K562 (cell line): ENCODE data around the gene TMEM59. TPM values are rescaled to one million over a fixed set of nuclear protein-coding genes. Genes with fewer than 3 reads are reported as not detected.

Experiments
- ATAC-seq: fragments of 200-7000 bp; cut with Tn5 transposase; 3 replicates; pipeline ENCODE4 v1.9.1; 2020; ENCODE audit warnings: moderate library complexity
- BruUV-seq: library from RNA; stranded (reverse); fragments of 400-500 nt; replicated peaks from 2 replicates; lab custom pipeline; 2021; lab: Mats Ljungman, UMichigan
- CTCF ChIA-PET: fragments of 300-600 bp; formaldehyde crosslinking; extraction: SDS; loops from one replicate; lab custom pipeline; 2021; ENCODE audit warnings: low intra/inter-chr PET ratio; lab: Yijun Ruan, JAX
- POLR2A ChIA-PET: fragments of 300-600, 350-650 bp; sonication (Branson Sonifier 250); formaldehyde crosslinking; extraction: SDS; loops from one replicate; lab custom pipeline; 2021; ENCODE audit warnings: antibody characterized with exemption, inconsistent platforms; lab: Yijun Ruan, JAX
- DNase-seq, 4 experiments: peaks; one replicate each; pipeline versions ENCODE4 v3.0.0 to v3.0.0-alpha.2; 2011 to 2018; ENCODE audit warnings: low spot score in 3 of 4, mixed read lengths in 3 of 4; ENCODE audit errors: extremely low read depth in 1 of 4
- FAIRE-seq: peaks from 2 replicates; lab custom pipeline; 2011; peaks lifted over from hg19 to GRCh38; lab: Jason Lieb, UNC
- H2AFZ ChIP-seq: 2 replicates; pipeline ENCODE4 v1.6.0; 2011; ENCODE audit warnings: low read depth, low read length, control low read depth, inconsistent platforms
- H3K27ac ChIP-seq: fragments of 200-600 bp; 3 replicates; pipeline ENCODE4 v1.8.0; 2011; ENCODE audit warnings: low read depth, mild to moderate bottlenecking, control low read depth, inconsistent platforms, low read length, moderate library complexity, mixed read lengths; ENCODE audit errors: extremely low read depth
- H3K27me3 ChIP-seq, 2 experiments: fragments of 300-600 bp in 1 of 2; 2 replicates in 1 of 2; 3 replicates in 1 of 2; pipeline versions ENCODE4 v1.6.0 to v1.8.0; 2011; ENCODE audit warnings: inconsistent platforms in 2 of 2, low read length in 2 of 2, mild to moderate bottlenecking in 1 of 2, mixed read lengths in 1 of 2, moderate library complexity in 1 of 2; ENCODE audit not compliant: control insufficient read depth in 2 of 2, insufficient read depth in 2 of 2
- H3K36me3 ChIP-seq: fragments of 300-600 bp; 3 replicates; pipeline ENCODE4 v1.8.0; 2011; ENCODE audit warnings: mild to moderate bottlenecking, low read length, inconsistent platforms; ENCODE audit not compliant: control insufficient read depth, insufficient read depth
- H3K4me1 ChIP-seq, 2 experiments: fragments of 200-600 bp in 1 of 2; replicated peaks in 1 of 2; 2 replicates in 1 of 2; 3 replicates in 1 of 2; pipeline versions ENCODE4 v1.5.1 to v1.8.0; 2011; ENCODE audit warnings: inconsistent platforms in 2 of 2, low read length in 2 of 2, mild to moderate bottlenecking in 1 of 2, mixed read lengths in 1 of 2, moderate library complexity in 1 of 2; ENCODE audit not compliant: control insufficient read depth in 2 of 2, insufficient read depth in 2 of 2
- H3K4me2 ChIP-seq: 2 replicates; pipeline ENCODE4 v1.6.1; 2011; ENCODE audit warnings: low read length, control low read depth, inconsistent platforms, mixed read lengths; ENCODE audit not compliant: insufficient read depth
- H3K4me3 ChIP-seq: fragments of 200-600 bp; sonication (generic), shearing (Covaris generic); 2 replicates; pipeline ENCODE4 v1.5.1; 2016; ENCODE audit warnings: control low read depth, inconsistent platforms
- H3K79me2 ChIP-seq: fragments of 200-600 bp; 3 replicates; pipeline ENCODE4 v1.8.0; 2011; ENCODE audit warnings: low read length, inconsistent platforms; ENCODE audit not compliant: control insufficient read depth, insufficient read depth
- H3K9ac ChIP-seq, 2 experiments: 2 replicates each; pipeline versions ENCODE4 v1.6.0 to v1.6.1; 2011; ENCODE audit warnings: low read depth in 2 of 2, low read length in 2 of 2, control low read depth in 1 of 2, inconsistent platforms in 1 of 2, mild to moderate bottlenecking in 1 of 2, mixed read lengths in 1 of 2; ENCODE audit not compliant: insufficient read depth in 1 of 2
- H3K9me1 ChIP-seq: one replicate; pipeline ENCODE4 v1.6.0; 2011; ENCODE audit warnings: inconsistent platforms, mild to moderate bottlenecking, low read length, moderate library complexity; ENCODE audit not compliant: control insufficient read depth, insufficient read depth
- H3K9me3 ChIP-seq: replicated peaks from 2 replicates; pipeline ENCODE4 v1.5.1; 2011; ENCODE audit warnings: low read depth, low read length, inconsistent platforms; ENCODE audit not compliant: control insufficient read depth, insufficient read depth
- H4K20me1 ChIP-seq: replicated peaks from 2 replicates; pipeline ENCODE4 v1.6.1; 2011; ENCODE audit warnings: low read length, inconsistent platforms, mixed read lengths; ENCODE audit not compliant: control insufficient read depth, insufficient read depth
- BCLAF1 ChIP-seq, 2 experiments: fragments of 450-650 bp in 1 of 2; IDR thresholded peaks; 2 replicates each; pipeline ENCODE4 v1.6.1; 2011 to 2017; ENCODE audit warnings: low read depth in 2 of 2, antibody characterized with exemption in 1 of 2, borderline replicate concordance in 1 of 2, low read length in 1 of 2, mild to moderate bottlenecking in 1 of 2, mixed read lengths in 1 of 2; ENCODE audit not compliant: control insufficient read depth in 1 of 2
- ETS2 ChIP-seq: IDR thresholded peaks from 2 replicates; pipeline ENCODE4 v1.6.1; 2016; ENCODE audit warnings: borderline replicate concordance, missing genetic modification characterization, mild to moderate bottlenecking, moderate library complexity, missing compliant biosample characterization; ENCODE audit not compliant: poor library complexity, severe bottlenecking
- GATAD2A ChIP-seq: fragments of 450-650 bp; IDR thresholded peaks from 2 replicates; pipeline ENCODE4 v1.6.1; 2017
- KLF1 ChIP-seq: fragments of 450-650 bp; IDR thresholded peaks from 2 replicates; pipeline ENCODE4 v1.6.1; 2016; ENCODE audit warnings: missing genetic modification characterization, missing compliant biosample characterization
- MTA2 ChIP-seq: fragments of 450-650 bp; IDR thresholded peaks from 2 replicates; pipeline ENCODE4 v1.6.1; 2016; ENCODE audit warnings: low read depth
- NR1H2 ChIP-seq: sonication (generic); formaldehyde crosslinking; IDR thresholded peaks from 2 replicates; pipeline ENCODE4 v1.4.0; 2020; ENCODE audit warnings: mild to moderate bottlenecking, missing genetic modification reagents
- PML ChIP-seq: IDR thresholded peaks from 2 replicates; pipeline ENCODE4 v1.6.1; 2012; ENCODE audit warnings: low read length, inconsistent platforms
- RBBP5 ChIP-seq: fragments of 200-600 bp; sonication (generic); IDR thresholded peaks from 2 replicates; pipeline ENCODE4 v1.6.1; 2012; ENCODE audit warnings: borderline replicate concordance, mild to moderate bottlenecking, low read length, control low read depth, inconsistent platforms; ENCODE audit not compliant: insufficient read depth, poor library complexity, severe bottlenecking
- SAP30 ChIP-seq: fragments of 200-600 bp; sonication (generic); IDR thresholded peaks from 2 replicates; pipeline ENCODE4 v1.6.1; 2012; ENCODE audit warnings: borderline replicate concordance, low read depth, mild to moderate bottlenecking, moderate library complexity, low read length, control low read depth, inconsistent platforms; ENCODE audit not compliant: insufficient read depth, poor library complexity, severe bottlenecking
- SRSF3 ChIP-seq: fragments of 200-400 bp; formaldehyde crosslinking; IDR thresholded peaks from 2 replicates; pipeline ENCODE4 v1.6.1; 2016; ENCODE audit warnings: mild to moderate bottlenecking, low read length, moderate library complexity; ENCODE audit not compliant: insufficient read depth
- TCF15 ChIP-seq: fragments of 250-450 bp; sonication (Bioruptor Pico); IDR thresholded peaks from 2 replicates; pipeline ENCODE4 v1.8.0; 2022; ENCODE audit warnings: moderate library complexity, mild to moderate bottlenecking, inconsistent platforms
- ZC3H8 ChIP-seq: fragments of 450-650 bp; IDR thresholded peaks from 2 replicates; pipeline ENCODE4 v1.6.1; 2017
- WGBS: fragments of 100-300 bp; shearing (Covaris generic); methylation state at CpG from one replicate; pipeline ENCODE4 v1.1.6; 2016; ENCODE audit warnings: low coverage, mixed read lengths; ENCODE audit not compliant: insufficient coverage; ENCODE audit errors: missing lambda C conversion rate; 5-methylcytosine and 5-hydroxymethylcytosine counted together
- in situ Hi-C: fragments of 300-500 bp; cut with MboI; formaldehyde crosslinking; loops from 4 replicates; pipeline ENCODE4 v1.15.0; 2018; ENCODE audit warnings: inconsistent platforms, mixed read lengths
- intact Hi-C: fragments of 100-400 bp; cut with micrococcal nuclease; formaldehyde crosslinking; loops from 2 replicates; pipeline ENCODE4 v1.14.2; 2022
- polyA plus RNA-seq, 8 experiments: library from polyadenylated mRNA; depleted of rRNA in 4 of 8; stranded (reverse) in 5 of 8; unstranded in 3 of 8; fragments of >200 nt; fragmentation: Nextera tagmentation in 2 of 8; fragmentation: Illumina TruSeq in 1 of 8; extraction: Ambion mirVana in 2 of 8; extraction: Trizol in 1 of 8; gene quantifications; 2 replicates each; pipeline versions ENCODE4 v1.2.1 to v1.2.3, GENCODE V29; 2011 to 2014; ENCODE audit warnings: inconsistent platforms in 1 of 8, missing spikeins in 1 of 8
- total RNA-seq, 7 experiments: library from RNA; depleted of rRNA in 6 of 7; stranded (reverse); fragments of >200 nt in 6 of 7; fragmentation: Illumina TruSeq in 2 of 7; extraction: Trizol in 2 of 7; gene quantifications; 2 replicates each; pipeline versions ENCODE4 v1.2.1 to v1.2.3, GENCODE V29; 2011 to 2021; ENCODE audit warnings: low replicate concordance in 1 of 7

Gene TMEM59
- total and polyA plus RNA-seq, 9 of the 15 experiments (the other 6 are each of a cell fraction or from before 2014, with no cell fraction given), result 93.1 to 316 (median 151) TPM

GRCh38 chr1:54014009-54014629, 38.9 kb downstream of the TMEM59 start:
- ATAC-seq (no peak), DNase-seq (no peak), FAIRE-seq (no peak)
- H3K4me3 ChIP-seq, result no peak overlapping the region
- WGBS, result 2% methylated on average over 15 of the region's 17 CpGs
- BruUV-seq, result no TSS peak
- in situ Hi-C loops (no loop called here), intact Hi-C loops (no loop called here)
- H3K36me3 ChIP-seq, result no peaks in the 10 kb centered on the region
- no peak for TF ChIP-seq ZC3H8
- TF ChIP-seq SAP30, result no peak
- no peak for TF ChIP-seq ETS2 (tag)
- TF ChIP-seq SRSF3, result no peak
- no peak for TF ChIP-seq PML
- no peak for TF ChIP-seq RBBP5
- TF ChIP-seq GATAD2A, result no peak
- TF ChIP-seq MTA2, result no peak
- no peak for TF ChIP-seq BCLAF1 (IDR thresholded peaks at IDR 0.05; ENCODE audit: borderline replicate concordance in 1 of 2, control insufficient read depth in 1 of 2, low read depth in 2 of 2, low read length in 1 of 2)
- TF ChIP-seq KLF1 (tag), result no peak
- TF ChIP-seq NR1H2 (CRISPR knock-in tag), result no peak
- no peak for TF ChIP-seq TCF15 (CRISPR knock-in tag)
- no peak overlapping the region for H3K27ac ChIP-seq
- H3K9me3 ChIP-seq, result no peaks in the 10 kb centered on the region
- CTCF ChIA-PET, result no interaction called here
- peaks cover 0 to 10% of the 10 kb centered on the region in 2 experiments; a peak in 3 of 5 replicates for H3K4me1 ChIP-seq
- H3K79me2 ChIP-seq, result no peaks in the 10 kb centered on the region
- no peak overlapping the region for H3K9ac ChIP-seq
- H3K9me1 ChIP-seq, result no peaks in the 10 kb centered on the region
- peaks cover 63 to 90% of the 10 kb centered on the region in 2 experiments for H3K27me3 ChIP-seq
- H3K4me2 ChIP-seq, result no peak overlapping the region
- 0 out of 2 replicates have a peak, but pooled peaks cover 11% of the 10 kb centered on the region for H4K20me1 ChIP-seq
- H2AFZ ChIP-seq, result no peak overlapping the region
- POLR2A ChIA-PET, result interaction anchor here (0.8 kb wide), 1 partner anchor 10 kb away, joined by 3 read pairs; no protein-coding TSS in a partner anchor
